HG02981 (cell line): Measurements from ENCODE around the gene MYO1B.

Experiments used
- ATAC-seq: cut with Tn5 transposase; IDR thresholded peaks from one replicate; pipeline ENCODE4 v1.9.1; 2021; ENCODE audit warnings: mild to moderate bottlenecking, moderate library complexity; ENCODE audit not compliant: unreplicated experiment

The MYO1B gene

GRCh38 chr2:191225690-191226089, 19.5 kb upstream of the MYO1B start:
- no peak for ATAC-seq

- ATAC-seq: no peak
Measured at GRCh38 chr2:191226196-191226595, 19.0 kb upstream of the MYO1B start.

GRCh38 chr2:191228333-191228732, 16.9 kb upstream of the MYO1B start:
- ATAC-seq: no peak

DNA sequence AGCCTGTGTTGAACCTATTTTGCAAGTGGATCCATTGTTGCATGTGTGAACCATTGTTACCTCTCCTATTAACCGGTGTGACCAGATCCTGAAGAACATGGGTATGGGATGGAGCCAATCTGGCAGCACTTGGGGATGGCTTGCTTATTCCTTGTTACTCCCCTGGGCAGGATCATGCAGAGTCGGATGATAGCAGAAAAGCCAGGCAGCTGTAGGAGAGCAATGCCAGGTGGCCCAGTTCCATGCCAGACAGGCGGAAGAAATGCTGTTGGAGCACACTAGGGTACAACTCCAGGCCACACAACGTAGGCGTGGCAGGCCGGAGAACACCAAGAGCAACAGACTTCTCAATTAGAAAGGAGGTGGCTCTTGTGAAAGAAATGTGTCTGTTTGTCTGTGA, 16.3 kb upstream of the MYO1B start:
- ATAC-seq: no peak

- no peak for ATAC-seq
Measured at GRCh38 chr2:191230174-191230573, 15.0 kb upstream of the MYO1B start.

DNA sequence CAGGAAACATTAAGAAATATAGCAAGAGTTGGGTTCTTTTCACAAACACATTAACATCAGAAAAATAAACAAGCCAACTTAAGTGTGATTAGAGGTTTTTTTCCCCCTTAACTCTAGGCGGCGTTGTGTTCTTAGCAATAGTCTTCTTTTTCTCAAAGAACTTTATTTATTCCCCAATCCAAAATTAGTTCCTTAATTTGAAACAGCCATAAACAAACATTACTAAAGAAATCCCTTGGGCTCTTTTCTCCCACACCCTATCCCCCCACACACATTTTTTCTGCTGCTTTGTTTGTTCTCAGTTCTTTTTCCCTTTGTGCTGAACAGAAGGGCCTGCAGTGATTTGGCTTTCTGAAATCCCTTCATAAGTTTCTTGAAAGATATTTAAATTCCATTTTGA, 13.2 kb upstream of the MYO1B start:
- no peak for ATAC-seq

GRCh38 chr2:191233533-191233932, 11.7 kb upstream of the MYO1B start:
- no peak for ATAC-seq

GRCh38 chr2:191234376-191234775, 10.8 kb upstream of the MYO1B start:
- no peak for ATAC-seq

DNA sequence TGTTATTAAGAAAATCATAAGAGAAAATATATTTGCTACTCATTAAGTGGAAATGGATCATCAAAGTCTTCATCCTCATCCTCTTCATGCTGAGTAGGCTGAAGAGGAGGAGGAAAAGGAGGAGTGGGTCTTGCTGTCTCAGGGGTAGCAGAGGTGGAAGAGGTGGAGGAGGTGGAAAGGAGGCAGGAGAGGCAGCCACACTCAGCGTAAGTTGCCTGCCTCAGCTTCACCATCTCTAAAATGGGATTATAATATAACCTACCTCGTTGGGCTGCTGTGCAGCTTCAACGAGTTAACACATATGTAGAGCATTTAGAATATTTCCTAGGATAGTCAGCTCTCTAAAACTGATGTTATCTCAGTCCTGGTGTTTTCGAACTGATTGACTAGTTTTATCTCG, 4.3 kb upstream of the MYO1B start:
- ATAC-seq: no peak

DNA sequence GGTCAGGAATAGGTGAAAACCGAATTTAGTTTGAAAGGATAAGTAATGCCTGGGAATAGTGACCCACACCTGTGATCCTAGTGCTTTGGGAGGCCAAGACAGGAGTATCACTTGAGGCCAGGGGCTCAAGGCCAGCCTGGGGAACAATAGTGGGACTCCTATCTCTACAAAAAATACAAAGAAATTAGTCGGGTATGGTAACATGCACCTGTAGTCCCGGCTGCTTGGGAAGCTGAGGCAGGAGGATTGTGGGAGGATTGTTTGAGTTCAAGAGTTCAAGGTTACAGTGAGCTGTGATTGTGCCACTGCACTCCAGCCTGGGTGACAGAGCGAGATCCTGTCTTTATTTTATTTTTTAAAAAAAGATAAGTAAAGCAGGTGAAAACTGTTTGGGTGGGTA, 3.8 kb upstream of the MYO1B start:
- ATAC-seq: no peak

GRCh38 chr2:191243154-191243553, 2.0 kb upstream of the MYO1B start:
- ATAC-seq: peak; percentile 26

DNA sequence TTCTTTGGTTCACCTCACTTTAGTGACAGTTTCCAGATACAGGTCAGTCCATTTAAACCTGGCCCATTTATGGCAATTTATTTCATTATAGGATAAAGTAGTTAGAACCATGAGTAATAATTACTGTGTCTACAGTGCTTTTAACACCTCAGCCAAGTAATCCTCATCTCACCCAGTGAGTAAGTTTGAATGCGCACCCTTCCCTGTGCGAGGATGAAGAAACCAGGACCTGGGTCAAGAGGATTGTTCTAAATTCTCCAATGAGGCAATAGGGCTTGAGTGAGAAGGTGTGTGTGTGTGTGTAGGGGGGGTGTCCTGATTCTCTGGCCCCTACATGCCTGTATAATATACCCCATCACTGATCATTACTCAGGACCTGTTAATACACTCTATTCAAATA, 854 bp upstream of the MYO1B start:
- no peak for ATAC-seq

GRCh38 chr2:191245869-191246531, 796 bp downstream of the MYO1B start:
- peak; percentile 9 for ATAC-seq

- no peak for ATAC-seq
Measured at GRCh38 chr2:191246820-191247380, 1.7 kb downstream of the MYO1B start.

- ATAC-seq: peak; percentile 59
Measured at GRCh38 chr2:191247381-191248057, 2.3 kb downstream of the MYO1B start.

DNA sequence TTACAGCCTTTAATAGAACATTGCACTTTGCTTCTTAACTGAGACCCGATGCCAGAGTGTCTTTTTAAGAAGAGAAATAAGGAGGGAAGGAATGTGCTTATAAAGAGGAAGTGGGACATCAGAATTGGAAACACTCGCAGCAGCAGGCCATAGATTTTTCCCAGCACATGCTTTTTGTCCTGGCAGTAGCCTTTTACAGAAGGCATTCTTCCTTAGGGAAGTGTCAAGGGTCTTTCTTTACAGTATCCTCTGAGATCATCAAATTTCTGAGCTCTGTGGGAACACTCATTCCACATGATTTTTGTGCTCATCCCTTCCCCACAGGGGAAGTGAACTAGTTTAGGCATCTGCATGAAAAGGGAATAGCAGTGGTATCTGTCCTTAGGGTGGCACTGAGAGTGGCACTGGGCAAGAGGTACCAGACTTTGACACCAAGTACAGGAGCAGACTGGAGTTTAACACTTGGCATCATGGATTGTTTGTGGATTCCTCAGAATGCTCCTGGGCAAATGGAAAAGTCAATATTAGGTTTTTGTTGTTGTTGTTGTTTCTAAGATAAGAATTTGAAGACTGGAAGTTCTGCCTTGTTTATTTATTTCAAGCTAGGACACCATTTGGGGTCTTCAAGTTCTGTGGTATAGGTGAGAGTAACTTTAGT, 4.1 kb downstream of the MYO1B start:
- ATAC-seq: no peak

GRCh38 chr2:191250400-191250799, 5.2 kb downstream of the MYO1B start:
- no peak for ATAC-seq

DNA sequence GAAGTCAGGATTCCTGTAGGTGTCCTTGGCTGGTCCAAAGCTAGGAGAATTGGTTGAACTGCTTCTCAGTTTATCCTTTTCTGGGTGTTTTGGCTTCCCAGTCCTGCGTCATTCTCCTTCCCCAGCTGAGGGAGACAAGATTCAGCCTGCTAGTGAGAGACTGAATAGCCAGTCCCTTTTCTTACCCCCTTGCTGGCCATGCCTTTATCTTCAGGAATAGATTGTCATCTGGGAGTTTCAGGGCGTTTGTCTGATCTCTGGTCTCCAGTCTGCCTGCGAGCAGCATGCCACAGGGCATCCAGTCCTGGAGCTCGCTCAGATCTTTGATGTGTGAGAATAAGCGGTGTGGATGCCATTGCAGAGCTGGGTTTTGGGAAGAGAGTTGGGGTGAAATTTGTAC, 5.8 kb downstream of the MYO1B start:
- ATAC-seq: no peak

GRCh38 chr2:191252699-191253098, 7.5 kb downstream of the MYO1B start:
- ATAC-seq: no peak

- ATAC-seq: no peak
Measured at GRCh38 chr2:191253476-191253875, 8.3 kb downstream of the MYO1B start.

DNA sequence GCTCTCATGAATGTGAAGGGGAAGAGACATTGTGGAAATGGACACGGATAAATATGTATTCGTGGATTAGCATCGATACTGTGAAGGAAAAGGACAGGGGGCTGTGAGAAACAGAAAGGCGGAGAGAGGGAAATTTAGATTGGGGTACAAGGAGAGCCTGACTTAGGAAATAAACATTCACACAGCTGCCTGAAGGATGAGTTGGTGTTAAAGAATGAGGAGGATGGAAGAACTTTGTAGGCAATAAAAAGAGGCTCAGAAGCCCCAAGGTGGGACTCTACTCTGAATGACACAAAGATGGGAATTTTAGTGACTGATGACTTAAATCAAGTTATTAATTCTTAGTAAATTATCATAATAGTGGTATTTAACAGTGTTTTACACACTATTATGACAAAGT, 10.1 kb downstream of the MYO1B start:
- ATAC-seq: no peak

DNA sequence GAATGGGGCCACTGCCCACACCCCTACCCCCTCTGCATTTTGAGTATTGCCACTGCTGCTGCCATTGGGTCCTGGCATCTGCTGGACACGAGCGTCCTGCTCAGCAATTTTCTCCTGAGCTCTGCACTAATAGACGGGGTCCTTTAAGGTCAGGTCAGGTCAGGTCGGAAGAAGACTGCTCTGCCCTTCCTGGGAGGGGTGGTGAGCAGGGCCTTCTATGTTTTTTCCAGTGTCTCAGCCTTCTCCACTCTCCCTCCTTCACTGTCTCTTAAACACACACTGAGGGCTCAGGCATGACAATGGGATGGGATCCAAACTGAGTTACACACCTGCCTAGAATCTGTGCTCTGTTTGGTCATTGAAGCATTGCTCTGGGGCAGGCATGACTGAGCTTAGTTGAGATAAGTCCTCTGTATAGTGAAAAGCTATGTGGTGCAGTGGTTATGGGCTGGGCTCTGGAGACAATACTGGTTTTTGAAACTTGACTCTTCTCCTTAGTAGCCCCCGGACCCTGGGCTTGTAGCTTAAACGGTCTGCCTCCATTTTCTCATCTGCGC, 10.6 kb downstream of the MYO1B start:
- no peak for ATAC-seq
